RKO (cell line): ENCODE results near the gene COL17A1.

Source experiments
- DNase-seq: peaks from one replicate; pipeline ENCODE4 v3.0.0-alpha.2; 2016; ENCODE audit warnings: low spot score

The COL17A1 gene

DNA sequence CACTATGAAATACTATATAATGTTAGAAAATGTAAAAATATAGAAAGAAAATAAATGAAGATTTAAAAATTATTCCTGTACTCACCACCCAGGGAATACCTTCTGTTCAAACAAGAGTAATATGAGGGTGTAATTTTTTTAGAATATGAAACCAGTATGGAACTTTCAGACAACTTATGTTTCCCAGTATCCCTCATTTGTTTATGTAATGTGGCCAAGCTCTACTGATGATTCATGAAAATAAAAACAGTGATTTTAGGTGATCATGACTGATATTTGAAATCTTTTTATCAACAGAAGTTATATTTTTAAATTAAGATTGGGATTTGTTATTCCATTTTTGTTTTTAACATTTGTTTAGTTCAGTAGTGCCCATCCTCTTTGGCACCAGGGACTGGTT, 100.0 kb downstream of the COL17A1 start:
- no peak for DNase-seq

DNA sequence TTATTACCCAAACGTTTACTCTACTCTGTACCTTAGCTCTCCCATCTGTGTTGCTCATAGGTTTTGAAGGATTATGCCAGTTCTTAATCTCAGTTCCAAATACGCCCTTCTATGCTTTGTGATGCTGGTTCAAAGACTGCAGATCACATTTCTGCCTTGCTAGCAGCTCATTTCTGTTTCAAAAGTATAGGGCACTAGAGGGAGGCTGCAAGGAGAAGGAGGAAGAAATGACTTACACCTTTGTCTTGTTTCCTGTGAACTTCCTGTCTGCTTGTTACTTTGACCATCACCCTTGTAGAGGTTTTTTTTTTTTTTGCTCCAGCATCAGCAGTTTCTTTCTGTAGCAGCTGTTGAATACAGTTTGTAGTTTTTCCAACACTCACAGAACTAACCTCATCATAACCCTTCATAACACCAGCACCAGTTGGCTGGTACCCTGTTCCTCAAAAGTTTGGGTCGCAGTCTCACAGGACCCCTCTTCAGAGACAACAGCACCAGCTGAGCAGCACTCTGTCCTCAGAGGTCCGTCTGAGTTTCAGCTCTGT, 102.2 kb downstream of the COL17A1 start:
- DNase-seq = no peak

- DNase-seq = no peak
Measured at GRCh38 chr10:103982639-103983038, 103.0 kb downstream of the COL17A1 start.
